IMR-90 (cell line): ENCODE measurements around the gene PNMA6E. TPM values are rescaled to one million over a fixed set of nuclear protein-coding genes. Genes with fewer than 3 reads are reported as not detected.

ENCODE experiments used
- ATAC-seq: fragments of 200-7000 bp; cut with Tn5 transposase; 2 replicates; pipeline ENCODE4 v1.9.1; 2020; ENCODE audit warnings: low read depth, mild to moderate bottlenecking, moderate library complexity
- BruUV-seq: library from RNA; stranded (reverse); fragments of 400-500 nt; replicated peaks from 2 replicates; lab custom pipeline; 2021; lab: Mats Ljungman, UMichigan
- CTCF ChIA-PET: fragments of 300-600 bp; formaldehyde crosslinking; extraction: SDS; loops from one replicate; lab custom pipeline; 2021; ENCODE audit warnings: antibody characterized with exemption; lab: Yijun Ruan, JAX
- POLR2A ChIA-PET: fragments of 300-600 bp; sonication (Branson Sonifier 250); formaldehyde crosslinking; loops from one replicate; lab custom pipeline; 2022; ENCODE audit warnings: antibody characterized with exemption; ENCODE audit not compliant: unreplicated experiment; lab: Charles Lee
- DNase-seq: peaks from one replicate; pipeline ENCODE4 v3.0.0; 2013
- H2AFZ ChIP-seq: replicated peaks from 2 replicates; pipeline ENCODE3; 2013; ENCODE audit warnings: low read length, mild to moderate bottlenecking; ENCODE audit not compliant: poor library complexity
- H2AK5ac ChIP-seq: 2 replicates; pipeline ENCODE4 v1.6.1; 2013; ENCODE audit warnings: low read depth, low read length, inconsistent platforms
- H2AK9ac ChIP-seq: replicated peaks from 2 replicates; pipeline ENCODE3; 2013; ENCODE audit warnings: mild to moderate bottlenecking, low read depth, low read length, moderate library complexity; ENCODE audit not compliant: poor library complexity
- H2BK120ac ChIP-seq: 2 replicates; pipeline ENCODE4 v1.6.1; 2013; ENCODE audit warnings: low read depth, low read length, inconsistent platforms
- H2BK15ac ChIP-seq: 3 replicates; pipeline ENCODE4 v1.6.1; 2013; ENCODE audit warnings: low read depth, low read length, inconsistent platforms
- H2BK20ac ChIP-seq: 2 replicates; pipeline ENCODE4 v1.6.1; 2013; ENCODE audit warnings: low read depth, mild to moderate bottlenecking, inconsistent platforms, low read length, moderate library complexity
- H2BK5ac ChIP-seq: 2 replicates; pipeline ENCODE4 v1.6.1; 2013; ENCODE audit warnings: mild to moderate bottlenecking, low read depth, low read length, inconsistent platforms; ENCODE audit not compliant: poor library complexity, severe bottlenecking
- H3K14ac ChIP-seq: replicated peaks from 2 replicates; pipeline ENCODE4 v1.6.1; 2013; ENCODE audit warnings: low read depth, low read length, inconsistent platforms
- H3K18ac ChIP-seq: 2 replicates; pipeline ENCODE4 v1.6.1; 2013; ENCODE audit warnings: low read depth, low read length, control low read depth
- H3K23ac ChIP-seq: 2 replicates; pipeline ENCODE4 v1.6.1; 2013; ENCODE audit warnings: low read depth, low read length, inconsistent platforms
- H3K27ac ChIP-seq: 2 replicates; pipeline ENCODE4 v1.5.1; 2013; ENCODE audit warnings: mild to moderate bottlenecking, control low read depth, low read length; ENCODE audit not compliant: insufficient read depth
- H3K27me3 ChIP-seq: 2 replicates; pipeline ENCODE4 v1.6.1; 2013; ENCODE audit warnings: low read length; ENCODE audit not compliant: control insufficient read depth, insufficient read depth
- H3K36me3 ChIP-seq: 2 replicates; pipeline ENCODE4 v1.6.1; 2013; ENCODE audit warnings: low read length, mixed read lengths; ENCODE audit not compliant: control insufficient read depth, insufficient read depth
- H3K4ac ChIP-seq: 2 replicates; pipeline ENCODE4 v1.6.1; 2013; ENCODE audit warnings: low read depth, low read length, inconsistent platforms
- H3K4me1 ChIP-seq: 2 replicates; pipeline ENCODE4 v1.6.1; 2013; ENCODE audit warnings: low read length, mixed read lengths; ENCODE audit not compliant: control insufficient read depth, insufficient read depth
- H3K4me2 ChIP-seq: 2 replicates; pipeline ENCODE4 v1.6.1; 2013; ENCODE audit warnings: low read depth, mild to moderate bottlenecking, control low read depth, low read length, moderate library complexity
- H3K4me3 ChIP-seq: 2 replicates; pipeline ENCODE4 v1.5.1; 2013; ENCODE audit warnings: low read depth, mild to moderate bottlenecking, control low read depth, low read length, moderate library complexity; ENCODE audit not compliant: insufficient read depth
- H3K56ac ChIP-seq: 2 replicates; pipeline ENCODE4 v1.6.1; 2013; ENCODE audit warnings: low read length, inconsistent platforms; ENCODE audit not compliant: insufficient read depth; ENCODE audit errors: extremely low read depth
- H3K79me1 ChIP-seq, 2 experiments: 2 replicates each; pipeline ENCODE4 v1.6.1; 2013; ENCODE audit warnings: low read length in 2 of 2, inconsistent platforms in 1 of 2, low read depth in 1 of 2
- H3K9ac ChIP-seq: 2 replicates; pipeline ENCODE4 v1.6.1; 2013; ENCODE audit warnings: low read depth, low read length, control low read depth
- H3K9me1 ChIP-seq: 2 replicates; pipeline ENCODE4 v1.6.1; 2013; ENCODE audit warnings: low read length, inconsistent platforms; ENCODE audit not compliant: insufficient read depth
- H3K9me3 ChIP-seq: 2 replicates; pipeline ENCODE4 v1.6.1; 2013; ENCODE audit warnings: low read length; ENCODE audit not compliant: control insufficient read depth, insufficient read depth
- H4K20me1 ChIP-seq: 2 replicates; pipeline ENCODE4 v1.6.1; 2013; ENCODE audit warnings: low read length, inconsistent platforms; ENCODE audit not compliant: insufficient read depth
- H4K5ac ChIP-seq: 2 replicates; pipeline ENCODE4 v1.6.1; 2013; ENCODE audit warnings: mild to moderate bottlenecking, low read depth, low read length, control low read depth
- H4K8ac ChIP-seq, 2 experiments: 2 replicates each; pipeline ENCODE4 v1.6.1; 2013; ENCODE audit warnings: low read depth in 2 of 2, low read length in 2 of 2, control low read depth in 1 of 2, inconsistent platforms in 1 of 2
- H4K91ac ChIP-seq: 2 replicates; pipeline ENCODE4 v1.6.1; 2013; ENCODE audit warnings: low read depth, low read length, inconsistent platforms; ENCODE audit not compliant: insufficient read depth
- MAZ ChIP-seq: IDR thresholded peaks from 2 replicates; pipeline ENCODE4 v1.6.1; 2012; ENCODE audit warnings: low read depth, mild to moderate bottlenecking, low read length, improper control_type of control experiment, moderate library complexity, borderline replicate concordance
- MXI1 ChIP-seq: IDR thresholded peaks from 2 replicates; pipeline ENCODE4 v1.6.1; 2012; ENCODE audit warnings: low read depth, mild to moderate bottlenecking, low read length, moderate library complexity, borderline replicate concordance
- NFE2L2 ChIP-seq: fragments of 150-350 bp; IDR thresholded peaks from 2 replicates; pipeline ENCODE4 v1.6.1; 2016; ENCODE audit warnings: low read depth, mild to moderate bottlenecking, low read length
- POLR2A ChIP-seq: IDR thresholded peaks from 2 replicates; pipeline ENCODE4 v1.6.1; 2012; ENCODE audit warnings: mild to moderate bottlenecking, low read depth, low read length
- RAD21 ChIP-seq: IDR thresholded peaks from 2 replicates; pipeline ENCODE4 v1.6.1; 2012; ENCODE audit warnings: low read length, improper control_type of control experiment
- WGBS, 2 experiments: methylation state at CpG; one replicate each; pipeline versions ENCODE4 v1.1.5 to v1.1.7; 2013; ENCODE audit warnings: missing lambda C conversion rate in 2 of 2; ENCODE audit not compliant: insufficient read length in 1 of 2; ENCODE audit errors: extremely low coverage in 2 of 2; 5-methylcytosine and 5-hydroxymethylcytosine counted together
- dilution Hi-C: fragments of 300-500 bp; cut with HindIII; formaldehyde crosslinking; loops from one replicate; pipeline ENCODE4 v1.14.3; 2018; ENCODE audit warnings: low sequenced_read_pairs; ENCODE audit not compliant: unreplicated experiment
- in situ Hi-C: fragments of 300-500 bp; cut with MboI; formaldehyde crosslinking; loops from 3 replicates; pipeline ENCODE4 v1.14.3; 2019; ENCODE audit warnings: low sequenced_read_pairs, inconsistent platforms, mixed read lengths
- intact Hi-C: fragments of 100-400 bp; cut with micrococcal nuclease; formaldehyde crosslinking; loops from 2 replicates; pipeline ENCODE4 v1.10.0; 2022
- polyA plus RNA-seq, 3 experiments: library from polyadenylated mRNA; depleted of rRNA; stranded (reverse); fragments of >200 nt; gene quantifications; 2 replicates each; pipeline ENCODE4 v1.2.3, GENCODE V29; 2012; ENCODE audit warnings: low replicate concordance in 1 of 3
- total RNA-seq: library from RNA; depleted of rRNA; stranded (reverse); fragments of >200 nt; gene quantifications from 2 replicates; pipeline ENCODE4 v1.2.3, GENCODE V29; 2012

PNMA6E gene
- total and polyA plus RNA-seq, 2 of the 4 experiments (the other 2 are of a cell fraction): not detected

- TF ChIP-seq MXI1: 0 out of 2 replicates have a peak, but pooled peaks have one; percentile 36
- TF ChIP-seq NFE2L2: no peak
Observed at GRCh38 chrX:153381684-153382532, 19.2 kb downstream of the PNMA6E start (continued).

- in situ Hi-C loops: no loop called here
Observed at GRCh38 chrX:153380691-153381090, 20.5 kb downstream of the PNMA6E start.

More at GRCh38 chrX:153380691-153381090, 20.5 kb downstream of the PNMA6E start:
- intact Hi-C loops (no loop called here), dilution Hi-C loops (no loop called here)
- H3K27me3 ChIP-seq: peaks cover 2% of the 10 kb centered on the region
- WGBS, 2 experiments: 54% methylated on average over 3 of the region's 9 CpGs; no CpG with 5 or more reads in 1 of the 2 experiments
- H3K4me1 ChIP-seq: peaks cover 2% of the 10 kb centered on the region; the same call in 1 of the 2 replicates
- H2BK15ac ChIP-seq: no peak overlapping the region
- no peak overlapping the region for H2AFZ ChIP-seq
- ATAC-seq: no peak
- ChIA-PET POLR2A (no interaction called here), CTCF (no interaction called here)
- no peak overlapping the region for H3K27ac ChIP-seq
- H4K20me1 ChIP-seq: no peaks in the 10 kb centered on the region
- no peak for TF ChIP-seq POLR2A
- TF ChIP-seq MXI1: no peak
- TF ChIP-seq MAZ: no peak
- TF ChIP-seq RAD21: no peak
- H3K9ac ChIP-seq: no peak overlapping the region
- H4K5ac ChIP-seq: no peak overlapping the region
- no peak overlapping the region for H3K4me2 ChIP-seq
- no peak overlapping the region for H2BK120ac ChIP-seq
- H3K4ac ChIP-seq: no peak overlapping the region
- no peak overlapping the region for H3K18ac ChIP-seq
- H2AK9ac ChIP-seq: no peak overlapping the region
- no peak overlapping the region for H3K56ac ChIP-seq
- H3K9me1 ChIP-seq: no peaks in the 10 kb centered on the region
- no peak overlapping the region for H4K8ac ChIP-seq
- H4K91ac ChIP-seq: no peak overlapping the region
- no peak overlapping the region for H2BK5ac ChIP-seq
- no peaks in the 10 kb centered on the region for H3K79me1 ChIP-seq
- no TSS peak for BruUV-seq
- no peak overlapping the region for H2AK5ac ChIP-seq
- H3K4me3 ChIP-seq: no peak overlapping the region
- H3K9me3 ChIP-seq: no peaks in the 10 kb centered on the region; the same call in 1 of the 2 replicates
- no peak overlapping the region for H3K14ac ChIP-seq
- H3K36me3 ChIP-seq: no peaks in the 10 kb centered on the region
- H3K23ac ChIP-seq: no peak overlapping the region
- no peak for DNase-seq
- H2BK20ac ChIP-seq: no peak overlapping the region
